ENCODE data around the gene NFKB1. TPM values are rescaled to one million over a fixed set of nuclear protein-coding genes. Genes with fewer than 3 reads are reported as not detected.

The NFKB1 gene
- total RNA-seq, 1 donor from 2014 or later: 20.6 TPM

DNA sequence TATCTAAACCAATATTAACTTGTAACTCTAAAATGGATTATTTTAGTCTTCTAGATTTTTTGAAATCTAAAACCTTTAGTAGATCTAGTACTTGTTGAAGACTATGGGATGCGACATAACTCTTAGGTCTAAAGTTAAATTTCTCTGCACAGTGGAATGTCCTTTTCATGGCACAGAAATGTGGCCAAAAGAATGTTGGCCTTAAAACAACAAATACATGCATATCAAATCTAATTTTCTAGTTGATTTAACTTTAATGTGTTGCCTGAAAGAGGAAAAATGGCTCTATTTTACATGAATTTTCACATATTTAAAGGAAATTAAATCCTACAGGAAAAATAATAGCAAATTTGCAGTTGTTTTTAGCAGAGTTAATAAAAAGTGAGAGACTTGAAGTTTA is 30.3 kb downstream of the NFKB1 start:
- peaks cover 11% of the 10 kb centered on the region for H3K36me3 Mint-ChIP-seq
- DNase-seq (ENCODE audit: extremely low spot score, unreplicated experiment): no peak

DNA sequence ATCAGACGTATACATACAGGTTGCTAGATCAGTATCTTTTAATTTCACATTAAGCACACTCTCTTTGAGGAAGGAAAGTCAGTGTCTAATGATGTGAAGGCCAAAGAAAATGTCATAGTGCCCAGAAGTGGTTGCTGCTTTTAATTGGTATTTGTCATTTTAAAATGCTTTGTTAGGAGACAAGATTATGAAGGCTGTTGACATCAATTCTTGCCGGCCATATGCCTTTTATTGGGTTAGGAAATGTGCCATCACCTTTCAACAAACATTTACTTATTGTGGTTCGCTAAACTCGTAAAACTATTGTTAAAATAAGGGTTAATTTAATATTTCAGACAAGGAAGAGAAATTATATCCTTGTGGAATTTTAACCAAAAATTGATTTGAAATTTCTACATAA is 32.2 kb downstream of the NFKB1 start:
- Mint-ChIP-seq H3K4me3 (no peak overlapping the region), H3K9me3 (no peaks in the 10 kb centered on the region)
- TF ChIP-seq, protein P1, sequence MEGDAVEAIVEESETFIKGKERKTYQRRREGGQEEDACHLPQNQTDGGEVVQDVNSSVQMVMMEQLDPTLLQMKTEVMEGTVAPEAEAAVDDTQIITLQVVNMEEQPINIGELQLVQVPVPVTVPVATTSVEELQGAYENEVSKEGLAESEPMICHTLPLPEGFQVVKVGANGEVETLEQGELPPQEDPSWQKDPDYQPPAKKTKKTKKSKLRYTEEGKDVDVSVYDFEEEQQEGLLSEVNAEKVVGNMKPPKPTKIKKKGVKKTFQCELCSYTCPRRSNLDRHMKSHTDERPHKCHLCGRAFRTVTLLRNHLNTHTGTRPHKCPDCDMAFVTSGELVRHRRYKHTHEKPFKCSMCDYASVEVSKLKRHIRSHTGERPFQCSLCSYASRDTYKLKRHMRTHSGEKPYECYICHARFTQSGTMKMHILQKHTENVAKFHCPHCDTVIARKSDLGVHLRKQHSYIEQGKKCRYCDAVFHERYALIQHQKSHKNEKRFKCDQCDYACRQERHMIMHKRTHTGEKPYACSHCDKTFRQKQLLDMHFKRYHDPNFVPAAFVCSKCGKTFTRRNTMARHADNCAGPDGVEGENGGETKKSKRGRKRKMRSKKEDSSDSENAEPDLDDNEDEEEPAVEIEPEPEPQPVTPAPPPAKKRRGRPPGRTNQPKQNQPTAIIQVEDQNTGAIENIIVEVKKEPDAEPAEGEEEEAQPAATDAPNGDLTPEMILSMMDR (conservative IDR thresholded peaks at IDR 0.05): no peak

More for the DNA sequence above, 30.3 kb downstream of the NFKB1 start:
- H3K9me3 Mint-ChIP-seq: no peaks in the 10 kb centered on the region
- H3K27me3 Mint-ChIP-seq: no peaks in the 10 kb centered on the region
- no peaks in the 10 kb centered on the region for H3K4me1 Mint-ChIP-seq (ENCODE audit: unreplicated experiment)
- no peak overlapping the region for H3K4me3 Mint-ChIP-seq
- H3K27ac Mint-ChIP-seq: no peak overlapping the region
- TF ChIP-seq, protein P1 (conservative IDR thresholded peaks at IDR 0.05): no peak

DNA sequence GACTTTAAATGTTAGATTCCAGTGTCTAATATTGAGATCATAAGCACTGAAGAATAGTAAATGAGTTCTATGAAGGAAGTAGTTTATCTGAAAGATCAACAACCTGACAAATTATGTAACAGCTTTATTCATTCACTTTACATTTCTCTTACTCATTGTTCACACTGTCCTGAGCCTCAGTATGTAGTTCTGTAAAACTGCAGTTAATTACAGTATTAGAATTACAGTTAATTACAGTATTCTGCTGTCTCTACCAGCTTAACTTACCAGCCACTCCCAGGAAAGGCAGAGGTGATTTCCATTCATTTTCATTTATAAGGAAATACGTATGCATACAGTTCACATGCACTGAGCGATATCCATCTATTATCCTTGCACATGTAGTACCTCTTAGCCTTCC is 32.7 kb downstream of the NFKB1 start:
- H3K9me3 Mint-ChIP-seq: no peaks in the 10 kb centered on the region
- TF ChIP-seq, protein P1 (conservative IDR thresholded peaks at IDR 0.05): no peak

More for the DNA sequence above, 32.2 kb downstream of the NFKB1 start:
- H3K27me3 Mint-ChIP-seq: no peaks in the 10 kb centered on the region
- H3K36me3 Mint-ChIP-seq: peaks cover 11% of the 10 kb centered on the region
- no peak overlapping the region for H3K27ac Mint-ChIP-seq
- H3K4me1 Mint-ChIP-seq (ENCODE audit: unreplicated experiment): no peaks in the 10 kb centered on the region
- no peak for DNase-seq (ENCODE audit: extremely low spot score, unreplicated experiment)

DNA sequence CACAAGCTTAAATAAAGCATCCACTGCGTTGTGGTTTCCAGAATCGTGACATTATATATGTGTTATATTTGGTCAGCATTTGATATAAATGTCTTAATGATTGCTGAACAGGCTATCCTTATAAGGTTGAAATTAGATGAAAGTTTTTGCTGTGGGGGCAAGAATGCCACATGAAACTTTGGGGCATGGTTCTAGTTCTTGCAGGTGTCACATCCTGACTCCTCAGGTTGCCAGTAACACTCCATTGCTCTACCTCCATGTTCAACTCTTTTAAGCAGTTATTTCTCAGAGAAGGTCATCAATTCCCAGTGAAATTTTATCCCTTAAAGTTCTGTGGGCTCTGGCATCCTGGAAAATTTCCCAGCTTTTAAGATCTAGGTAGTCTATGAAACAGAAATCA is 33.7 kb downstream of the NFKB1 start:
- H3K27ac Mint-ChIP-seq: no peak overlapping the region
- TF ChIP-seq, protein P1 (conservative IDR thresholded peaks at IDR 0.05): no peak
- no peaks in the 10 kb centered on the region for H3K9me3 Mint-ChIP-seq
- no peak for DNase-seq (ENCODE audit: extremely low spot score, unreplicated experiment)
- no peaks in the 10 kb centered on the region for H3K4me1 Mint-ChIP-seq (ENCODE audit: unreplicated experiment)
- H3K4me3 Mint-ChIP-seq: no peak overlapping the region
- H3K27me3 Mint-ChIP-seq: no peaks in the 10 kb centered on the region
- H3K36me3 Mint-ChIP-seq: peaks cover 18% of the 10 kb centered on the region

More for the DNA sequence above, 32.7 kb downstream of the NFKB1 start:
- no peak overlapping the region for H3K4me3 Mint-ChIP-seq
- no peak overlapping the region for H3K27ac Mint-ChIP-seq
- no peaks in the 10 kb centered on the region for H3K4me1 Mint-ChIP-seq (ENCODE audit: unreplicated experiment)
- peaks cover 11% of the 10 kb centered on the region for H3K36me3 Mint-ChIP-seq
- H3K27me3 Mint-ChIP-seq: no peaks in the 10 kb centered on the region
- no peak for DNase-seq (ENCODE audit: extremely low spot score, unreplicated experiment)

DNA sequence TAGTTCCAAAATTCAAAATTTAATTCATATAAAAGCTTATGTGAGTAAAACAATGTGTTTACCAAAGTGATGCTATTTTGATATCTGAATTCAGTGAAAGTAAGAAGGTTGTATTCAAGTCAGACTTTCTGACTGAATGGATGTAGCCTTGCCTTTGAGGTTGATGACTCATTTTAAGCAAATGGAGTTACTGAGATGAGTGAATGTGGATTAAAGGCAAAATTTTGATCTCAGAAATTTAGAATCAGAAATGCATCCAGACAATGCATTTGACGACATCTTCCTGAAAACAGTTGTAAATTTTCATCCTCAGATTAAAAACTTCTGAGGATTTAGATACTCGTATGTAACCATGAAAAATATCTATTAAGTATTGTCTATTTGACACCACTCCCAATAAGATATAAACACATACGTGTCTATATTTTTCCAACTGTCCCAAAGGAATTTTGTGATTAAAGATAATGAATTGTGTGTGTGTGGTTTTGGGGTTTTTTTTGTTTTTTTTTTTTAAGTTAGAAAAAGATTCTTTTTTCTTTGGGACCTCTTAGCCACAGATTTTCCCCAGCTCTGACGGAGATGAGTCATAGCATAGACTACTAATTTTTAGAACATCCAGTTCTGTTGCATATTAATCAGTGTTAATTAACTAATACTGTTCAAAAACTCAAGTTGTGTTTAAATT is 34.4 kb downstream of the NFKB1 start:
- H3K27me3 Mint-ChIP-seq: no peaks in the 10 kb centered on the region
- no peak overlapping the region for H3K4me3 Mint-ChIP-seq
- TF ChIP-seq, protein P1 (conservative IDR thresholded peaks at IDR 0.05): no peak

More for the DNA sequence above, 34.4 kb downstream of the NFKB1 start:
- H3K9me3 Mint-ChIP-seq: no peaks in the 10 kb centered on the region
- peaks cover 14% of the 10 kb centered on the region for H3K36me3 Mint-ChIP-seq
- no peak overlapping the region for H3K27ac Mint-ChIP-seq
- DNase-seq (ENCODE audit: extremely low spot score, unreplicated experiment): no peak
- no peaks in the 10 kb centered on the region for H3K4me1 Mint-ChIP-seq (ENCODE audit: unreplicated experiment)
